ENCODE results near the gene NELFB. TPM values are rescaled to one million over a fixed set of nuclear protein-coding genes. Genes with fewer than 3 reads are reported as not detected.

The NELFB gene
- total and polyA plus RNA-seq, 4 donors, result 4.7 to 24.6 (median 18.1) TPM

DNA sequence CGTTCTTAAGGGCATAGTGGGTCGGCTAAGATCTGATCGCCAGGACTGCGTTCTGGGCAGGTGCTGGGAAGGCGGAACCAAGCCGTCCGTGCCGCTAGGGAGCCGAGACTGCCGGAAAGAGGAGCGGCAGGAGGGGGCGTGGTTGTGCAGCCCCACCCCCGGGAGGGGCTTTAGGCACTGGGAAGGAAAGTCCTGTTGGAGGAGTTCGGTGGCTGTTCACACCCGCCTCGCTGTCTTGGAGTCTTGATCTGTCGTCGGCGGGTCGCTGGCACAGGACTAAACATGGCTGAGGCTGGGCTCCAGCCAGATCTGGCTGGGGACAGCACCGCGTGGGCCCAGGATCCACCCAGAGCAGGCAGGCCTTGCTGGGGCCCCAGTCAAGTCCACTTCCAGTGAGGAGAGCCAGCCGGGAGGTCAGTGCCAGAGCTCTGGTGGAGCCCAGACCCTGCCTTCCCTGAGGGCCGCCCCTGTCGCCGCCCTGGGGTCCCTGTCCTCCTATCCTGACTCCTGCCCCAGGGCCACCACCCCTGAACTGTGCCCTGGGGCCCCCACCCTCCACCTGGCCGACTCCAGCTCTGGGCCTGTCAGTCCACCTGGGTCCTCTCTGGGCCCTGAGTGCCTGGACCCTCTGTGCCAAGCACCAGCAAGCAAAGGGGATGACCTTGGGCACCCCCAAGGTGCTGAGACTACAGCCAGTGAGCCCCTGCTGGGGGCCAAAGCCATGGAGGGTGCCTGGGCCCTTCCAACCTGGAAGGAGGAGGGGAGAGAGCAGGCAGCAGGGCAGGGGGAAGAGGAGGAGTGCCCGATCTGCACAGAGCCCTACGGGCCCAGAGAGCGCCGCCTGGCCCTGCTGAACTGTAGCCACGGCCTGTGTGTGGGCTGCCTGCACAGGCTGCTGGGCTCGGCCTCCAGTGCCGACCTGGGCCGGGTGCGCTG is 37.6 kb upstream of the NELFB start (continued):
- TF ChIP-seq, protein P1, sequence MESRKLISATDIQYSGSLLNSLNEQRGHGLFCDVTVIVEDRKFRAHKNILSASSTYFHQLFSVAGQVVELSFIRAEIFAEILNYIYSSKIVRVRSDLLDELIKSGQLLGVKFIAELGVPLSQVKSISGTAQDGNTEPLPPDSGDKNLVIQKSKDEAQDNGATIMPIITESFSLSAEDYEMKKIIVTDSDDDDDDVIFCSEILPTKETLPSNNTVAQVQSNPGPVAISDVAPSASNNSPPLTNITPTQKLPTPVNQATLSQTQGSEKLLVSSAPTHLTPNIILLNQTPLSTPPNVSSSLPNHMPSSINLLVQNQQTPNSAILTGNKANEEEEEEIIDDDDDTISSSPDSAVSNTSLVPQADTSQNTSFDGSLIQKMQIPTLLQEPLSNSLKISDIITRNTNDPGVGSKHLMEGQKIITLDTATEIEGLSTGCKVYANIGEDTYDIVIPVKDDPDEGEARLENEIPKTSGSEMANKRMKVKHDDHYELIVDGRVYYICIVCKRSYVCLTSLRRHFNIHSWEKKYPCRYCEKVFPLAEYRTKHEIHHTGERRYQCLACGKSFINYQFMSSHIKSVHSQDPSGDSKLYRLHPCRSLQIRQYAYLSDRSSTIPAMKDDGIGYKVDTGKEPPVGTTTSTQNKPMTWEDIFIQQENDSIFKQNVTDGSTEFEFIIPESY (IDR thresholded peaks at IDR 0.05), result no peak
- TF ChIP-seq HNF4A (conservative IDR thresholded peaks at IDR 0.05) (no peak), GABPA (IDR thresholded peaks at IDR 0.05 in 1 of 2, conservative IDR thresholded peaks at IDR 0.05 in 1 of 2) (no peak), YY1 (IDR thresholded peaks at IDR 0.05) (no peak), SP1 (IDR thresholded peaks at IDR 0.05) (no peak), FOXA1 (IDR thresholded peaks at IDR 0.05) (no peak), TAF1 (conservative IDR thresholded peaks at IDR 0.05) (no peak)
- TF ChIP-seq, protein P2, sequence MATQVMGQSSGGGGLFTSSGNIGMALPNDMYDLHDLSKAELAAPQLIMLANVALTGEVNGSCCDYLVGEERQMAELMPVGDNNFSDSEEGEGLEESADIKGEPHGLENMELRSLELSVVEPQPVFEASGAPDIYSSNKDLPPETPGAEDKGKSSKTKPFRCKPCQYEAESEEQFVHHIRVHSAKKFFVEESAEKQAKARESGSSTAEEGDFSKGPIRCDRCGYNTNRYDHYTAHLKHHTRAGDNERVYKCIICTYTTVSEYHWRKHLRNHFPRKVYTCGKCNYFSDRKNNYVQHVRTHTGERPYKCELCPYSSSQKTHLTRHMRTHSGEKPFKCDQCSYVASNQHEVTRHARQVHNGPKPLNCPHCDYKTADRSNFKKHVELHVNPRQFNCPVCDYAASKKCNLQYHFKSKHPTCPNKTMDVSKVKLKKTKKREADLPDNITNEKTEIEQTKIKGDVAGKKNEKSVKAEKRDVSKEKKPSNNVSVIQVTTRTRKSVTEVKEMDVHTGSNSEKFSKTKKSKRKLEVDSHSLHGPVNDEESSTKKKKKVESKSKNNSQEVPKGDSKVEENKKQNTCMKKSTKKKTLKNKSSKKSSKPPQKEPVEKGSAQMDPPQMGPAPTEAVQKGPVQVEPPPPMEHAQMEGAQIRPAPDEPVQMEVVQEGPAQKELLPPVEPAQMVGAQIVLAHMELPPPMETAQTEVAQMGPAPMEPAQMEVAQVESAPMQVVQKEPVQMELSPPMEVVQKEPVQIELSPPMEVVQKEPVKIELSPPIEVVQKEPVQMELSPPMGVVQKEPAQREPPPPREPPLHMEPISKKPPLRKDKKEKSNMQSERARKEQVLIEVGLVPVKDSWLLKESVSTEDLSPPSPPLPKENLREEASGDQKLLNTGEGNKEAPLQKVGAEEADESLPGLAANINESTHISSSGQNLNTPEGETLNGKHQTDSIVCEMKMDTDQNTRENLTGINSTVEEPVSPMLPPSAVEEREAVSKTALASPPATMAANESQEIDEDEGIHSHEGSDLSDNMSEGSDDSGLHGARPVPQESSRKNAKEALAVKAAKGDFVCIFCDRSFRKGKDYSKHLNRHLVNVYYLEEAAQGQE (IDR thresholded peaks at IDR 0.05), result no peak

DNA sequence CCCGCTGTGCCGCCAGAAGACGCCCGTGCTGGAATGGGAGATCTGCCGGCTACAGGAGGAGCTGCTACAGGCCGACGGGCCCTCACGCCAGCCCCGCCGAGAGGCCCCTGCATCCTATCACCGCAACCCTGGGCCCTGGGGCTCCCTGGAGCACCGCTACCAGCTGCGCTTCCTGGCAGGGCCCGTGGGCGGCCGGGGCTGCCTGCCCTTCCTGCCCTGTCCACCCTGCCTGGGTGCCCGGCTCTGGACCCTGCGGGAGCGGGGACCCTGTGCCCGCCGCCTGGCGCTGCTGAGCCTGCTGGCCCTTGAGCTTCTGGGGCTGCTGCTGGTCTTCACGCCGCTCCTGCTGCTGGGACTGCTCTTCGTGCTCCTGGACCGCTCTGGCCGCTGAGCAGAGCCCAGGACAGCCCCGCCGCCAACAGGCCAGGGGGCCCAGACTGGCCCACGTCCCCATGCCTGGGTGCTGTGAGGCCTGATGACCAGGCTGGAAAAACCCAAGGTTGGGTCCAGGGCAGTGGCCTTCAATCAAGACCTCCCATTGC is 36.8 kb upstream of the NELFB start:
- no peak for DNase-seq (ENCODE audit: low spot score)
- Histone ChIP-seq H3K4me1 (ENCODE audit: control insufficient read depth in 4 of 4, insufficient read depth in 4 of 4, low read length in 3 of 4) (peaks cover 6 to 24% (median 13%) of the 10 kb centered on the region in 4 donors), H3K27me3 (ENCODE audit: control insufficient read depth in 4 of 4, insufficient read depth in 4 of 4, low read length in 3 of 4) (no peaks in the 10 kb centered on the region), H3K4me3 (ENCODE audit: low read depth in 1 of 3, low read length in 3 of 3) (no peak overlapping the region), H3K36me3 (ENCODE audit: control insufficient read depth in 4 of 4, insufficient read depth in 3 of 4, low read depth in 1 of 4, low read length in 3 of 4) (peaks cover 0 to 5% (median under 1%) of the 10 kb centered on the region in 4 donors), H3K9ac (ENCODE audit: low read depth in 1 of 2, low read length in 2 of 2) (no peak overlapping the region), H3K27ac (ENCODE audit: low read depth in 1 of 2, low read length in 2 of 2) (no peak overlapping the region), H3K9me3 (ENCODE audit: control insufficient read depth in 4 of 4, low read length in 3 of 4) (no peaks in the 10 kb centered on the region)
- WGBS, result 90% methylated on average over 30 of the region's 30 CpGs
- TF ChIP-seq TAF1 (conservative IDR thresholded peaks at IDR 0.05) (no peak), JUND (IDR thresholded peaks at IDR 0.05) (no peak), NR2F2 (IDR thresholded peaks at IDR 0.05) (no peak), FOXA2 (IDR thresholded peaks at IDR 0.05) (no peak), GABPA (IDR thresholded peaks at IDR 0.05 in 1 of 2, conservative IDR thresholded peaks at IDR 0.05 in 1 of 2) (no peak)
- TF ChIP-seq, protein P1 (IDR thresholded peaks at IDR 0.05), result no peak
